Panc1 (cell line): ENCODE results near the gene PRC1. TPM values are rescaled to one million over a fixed set of nuclear protein-coding genes. Genes with fewer than 3 reads are reported as not detected.

Experiments
- ATAC-seq: fragments of 200-7000 bp; cut with Tn5 transposase; 2 replicates; pipeline ENCODE4 v1.9.1; 2020; ENCODE audit warnings: mild to moderate bottlenecking, moderate library complexity
- BruUV-seq: library from RNA; stranded (reverse); fragments of 400-500 nt; replicated peaks from 2 replicates; lab custom pipeline; 2021; lab: Mats Ljungman, UMichigan
- CTCF ChIA-PET: fragments of 300-600 bp; sonication (Branson Sonifier 250); formaldehyde crosslinking; loops from one replicate; lab custom pipeline; 2022; ENCODE audit warnings: antibody characterized with exemption; lab: Charles Lee
- POLR2A ChIA-PET: fragments of 300-600 bp; sonication (Branson Sonifier 250); formaldehyde crosslinking; loops from one replicate; lab custom pipeline; 2022; ENCODE audit warnings: antibody characterized with exemption; lab: Charles Lee
- DNase-seq: peaks from one replicate; pipeline ENCODE4 v3.0.0-alpha.2; 2010; ENCODE audit warnings: low read depth, low spot score
- H3K27ac ChIP-seq: 2 replicates; pipeline ENCODE4 v1.5.1; 2011; ENCODE audit warnings: mild to moderate bottlenecking, low read length, inconsistent platforms
- H3K27me3 ChIP-seq: fragments of 200-500 bp; sonication (Bioruptor generic); 2 replicates; pipeline ENCODE4 v1.6.0; 2014; ENCODE audit warnings: low read length, inconsistent platforms; ENCODE audit not compliant: control insufficient read depth, insufficient read depth
- H3K36me3 ChIP-seq: fragments of 200-500 bp; sonication (Bioruptor generic); 2 replicates; pipeline ENCODE4 v1.5.1; 2014; ENCODE audit warnings: inconsistent platforms, mild to moderate bottlenecking, low read length, moderate library complexity; ENCODE audit not compliant: control insufficient read depth, insufficient read depth
- H3K4me1 ChIP-seq: 2 replicates; pipeline ENCODE4 v1.5.1; 2011; ENCODE audit warnings: inconsistent platforms, mild to moderate bottlenecking, low read length, moderate library complexity; ENCODE audit not compliant: control insufficient read depth, insufficient read depth
- H3K4me3 ChIP-seq, 2 experiments: 2 replicates each; pipeline ENCODE4 v1.5.1; 2011 to 2012; ENCODE audit warnings: low read depth in 2 of 2, low read length in 2 of 2, mild to moderate bottlenecking in 2 of 2, inconsistent platforms in 1 of 2, moderate library complexity in 1 of 2
- H3K9me3 ChIP-seq: fragments of 200-500 bp; sonication (Bioruptor generic); 2 replicates; pipeline ENCODE4 v1.5.1; 2014; ENCODE audit warnings: low read depth, mild to moderate bottlenecking, inconsistent platforms, low read length, moderate library complexity; ENCODE audit not compliant: control insufficient read depth, insufficient read depth
- POLR2AphosphoS5 ChIP-seq: IDR thresholded peaks from 2 replicates; pipeline ENCODE4 v1.6.1; 2012; ENCODE audit warnings: mild to moderate bottlenecking, low read depth, low read length, moderate library complexity
- SIN3A ChIP-seq: IDR thresholded peaks from 2 replicates; pipeline ENCODE4 v1.6.1; 2012; ENCODE audit warnings: low read depth, mild to moderate bottlenecking, low read length, moderate library complexity, borderline replicate concordance; ENCODE audit not compliant: insufficient read depth
- TCF7L2 ChIP-seq: IDR thresholded peaks from 2 replicates; pipeline ENCODE4 v1.6.1; 2011; ENCODE audit warnings: mild to moderate bottlenecking, low read depth, low read length, inconsistent platforms
- in situ Hi-C: cut with HindIII; loops from 2 replicates; pipeline ENCODE4 v1.10.0; 2016; ENCODE audit warnings: low sequenced_read_pairs, low pct_unique_long_range_greater_than_20kb
- intact Hi-C: fragments of 100-400 bp; cut with micrococcal nuclease; formaldehyde crosslinking; loops from one replicate; pipeline ENCODE4 v1.10.0; 2022; ENCODE audit not compliant: unreplicated experiment
- total RNA-seq: library from RNA; stranded (reverse); gene quantifications from one replicate; pipeline ENCODE4 v1.2.1, GENCODE V29; 2021; ENCODE audit not compliant: unreplicated experiment
- TF ChIP-seq, protein P1 (sequence below): fragments of 450-650 bp; IDR thresholded peaks from 2 replicates; pipeline ENCODE4 v1.5.1; 2017; ENCODE audit warnings: mild to moderate bottlenecking
- TF ChIP-seq, protein P2 (sequence below), 2 experiments: IDR thresholded peaks; 2 replicates each; pipeline ENCODE4 v1.6.1; 2011 to 2012; ENCODE audit warnings: low read depth in 2 of 2, control low read depth in 1 of 2, low read length in 1 of 2, mild to moderate bottlenecking in 1 of 2, moderate library complexity in 1 of 2; ENCODE audit not compliant: insufficient read depth in 1 of 2

PRC1 gene
- total RNA-seq, 1 experiment from 2014 or later = 228 TPM

DNA sequence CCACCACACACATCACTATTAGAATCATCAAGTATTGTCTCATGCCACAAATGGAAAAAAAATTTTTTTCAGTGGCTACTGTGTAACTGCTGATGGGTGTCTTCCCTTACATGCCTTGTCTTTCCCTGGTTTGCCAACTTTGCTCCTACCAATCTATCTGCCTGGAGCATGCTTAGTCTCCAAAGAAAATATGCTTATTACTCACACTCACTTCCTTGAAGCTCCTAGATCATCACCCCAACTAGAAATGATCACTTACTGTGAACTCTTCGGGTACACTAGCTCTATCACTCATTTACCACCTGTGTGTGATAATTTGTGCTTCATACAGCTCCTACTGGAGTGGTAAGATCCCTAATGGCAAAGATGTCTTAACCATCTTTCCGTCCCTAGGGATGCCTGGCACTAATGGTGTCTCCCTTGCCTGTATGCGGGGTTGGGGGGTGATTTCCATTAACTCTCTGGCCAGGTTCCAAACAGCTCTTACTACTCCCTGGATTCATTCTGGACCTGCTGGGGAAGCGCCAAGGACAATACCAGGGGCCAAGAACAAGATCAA lies 27.3 kb upstream of the PRC1 start:
- no peaks in the 10 kb centered on the region for H3K9me3 ChIP-seq
- intact Hi-C loops (no loop called here), in situ Hi-C loops (no loop called here)
- H3K36me3 ChIP-seq = peaks cover 7% of the 10 kb centered on the region; the same call in 1 of the 2 replicates
- DNase-seq = no peak
- H3K27me3 ChIP-seq = no peaks in the 10 kb centered on the region
- H3K4me3 ChIP-seq = peak overlapping the region; percentile 84 to 95
- peak; percentile 35 for ATAC-seq
- ChIA-PET POLR2A (no interaction called here), CTCF (interaction anchor here (1.4 kb wide), 1 partner anchor 11 kb away, joined by 5 read pairs; no protein-coding TSS in a partner anchor)
- TF ChIP-seq TCF7L2 = no peak; the same call in 1 of the 2 replicates
- TF ChIP-seq, protein P1, sequence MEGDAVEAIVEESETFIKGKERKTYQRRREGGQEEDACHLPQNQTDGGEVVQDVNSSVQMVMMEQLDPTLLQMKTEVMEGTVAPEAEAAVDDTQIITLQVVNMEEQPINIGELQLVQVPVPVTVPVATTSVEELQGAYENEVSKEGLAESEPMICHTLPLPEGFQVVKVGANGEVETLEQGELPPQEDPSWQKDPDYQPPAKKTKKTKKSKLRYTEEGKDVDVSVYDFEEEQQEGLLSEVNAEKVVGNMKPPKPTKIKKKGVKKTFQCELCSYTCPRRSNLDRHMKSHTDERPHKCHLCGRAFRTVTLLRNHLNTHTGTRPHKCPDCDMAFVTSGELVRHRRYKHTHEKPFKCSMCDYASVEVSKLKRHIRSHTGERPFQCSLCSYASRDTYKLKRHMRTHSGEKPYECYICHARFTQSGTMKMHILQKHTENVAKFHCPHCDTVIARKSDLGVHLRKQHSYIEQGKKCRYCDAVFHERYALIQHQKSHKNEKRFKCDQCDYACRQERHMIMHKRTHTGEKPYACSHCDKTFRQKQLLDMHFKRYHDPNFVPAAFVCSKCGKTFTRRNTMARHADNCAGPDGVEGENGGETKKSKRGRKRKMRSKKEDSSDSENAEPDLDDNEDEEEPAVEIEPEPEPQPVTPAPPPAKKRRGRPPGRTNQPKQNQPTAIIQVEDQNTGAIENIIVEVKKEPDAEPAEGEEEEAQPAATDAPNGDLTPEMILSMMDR = no peak
- TF ChIP-seq SIN3A = no peak
- no peak for TF ChIP-seq POLR2AphosphoS5
- TF ChIP-seq, protein P2, sequence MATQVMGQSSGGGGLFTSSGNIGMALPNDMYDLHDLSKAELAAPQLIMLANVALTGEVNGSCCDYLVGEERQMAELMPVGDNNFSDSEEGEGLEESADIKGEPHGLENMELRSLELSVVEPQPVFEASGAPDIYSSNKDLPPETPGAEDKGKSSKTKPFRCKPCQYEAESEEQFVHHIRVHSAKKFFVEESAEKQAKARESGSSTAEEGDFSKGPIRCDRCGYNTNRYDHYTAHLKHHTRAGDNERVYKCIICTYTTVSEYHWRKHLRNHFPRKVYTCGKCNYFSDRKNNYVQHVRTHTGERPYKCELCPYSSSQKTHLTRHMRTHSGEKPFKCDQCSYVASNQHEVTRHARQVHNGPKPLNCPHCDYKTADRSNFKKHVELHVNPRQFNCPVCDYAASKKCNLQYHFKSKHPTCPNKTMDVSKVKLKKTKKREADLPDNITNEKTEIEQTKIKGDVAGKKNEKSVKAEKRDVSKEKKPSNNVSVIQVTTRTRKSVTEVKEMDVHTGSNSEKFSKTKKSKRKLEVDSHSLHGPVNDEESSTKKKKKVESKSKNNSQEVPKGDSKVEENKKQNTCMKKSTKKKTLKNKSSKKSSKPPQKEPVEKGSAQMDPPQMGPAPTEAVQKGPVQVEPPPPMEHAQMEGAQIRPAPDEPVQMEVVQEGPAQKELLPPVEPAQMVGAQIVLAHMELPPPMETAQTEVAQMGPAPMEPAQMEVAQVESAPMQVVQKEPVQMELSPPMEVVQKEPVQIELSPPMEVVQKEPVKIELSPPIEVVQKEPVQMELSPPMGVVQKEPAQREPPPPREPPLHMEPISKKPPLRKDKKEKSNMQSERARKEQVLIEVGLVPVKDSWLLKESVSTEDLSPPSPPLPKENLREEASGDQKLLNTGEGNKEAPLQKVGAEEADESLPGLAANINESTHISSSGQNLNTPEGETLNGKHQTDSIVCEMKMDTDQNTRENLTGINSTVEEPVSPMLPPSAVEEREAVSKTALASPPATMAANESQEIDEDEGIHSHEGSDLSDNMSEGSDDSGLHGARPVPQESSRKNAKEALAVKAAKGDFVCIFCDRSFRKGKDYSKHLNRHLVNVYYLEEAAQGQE (IDR thresholded peaks at IDR 0.05; ENCODE audit: insufficient read depth in 1 of 2, low read depth in 2 of 2, low read length in 1 of 2) = no peak
- H3K27ac ChIP-seq = peak overlapping the region; percentile 93
- BruUV-seq = no TSS peak
- peaks cover 6% of the 10 kb centered on the region; the same call in 1 of the 2 replicates for H3K4me1 ChIP-seq

DNA sequence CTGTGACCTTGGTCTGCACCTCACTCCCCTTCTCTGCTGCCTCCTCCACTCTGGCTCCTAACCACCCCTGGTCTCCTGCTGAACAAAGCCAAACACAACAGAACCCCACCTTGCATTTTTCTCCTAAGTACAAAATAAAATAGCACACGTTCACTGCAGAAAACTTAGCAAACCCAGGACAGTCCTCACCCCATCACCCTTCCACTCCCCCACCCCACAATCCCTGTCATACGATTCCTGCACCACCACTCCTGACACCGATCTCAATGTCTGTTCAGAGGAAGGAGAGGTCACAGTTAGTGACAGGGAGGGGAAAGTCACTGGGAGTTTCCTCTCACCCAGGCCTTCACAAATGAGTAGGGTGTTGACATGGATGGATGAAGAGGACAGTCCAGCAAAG lies 23.8 kb upstream of the PRC1 start:
- ChIA-PET POLR2A (no interaction called here), CTCF (no interaction called here)
- BruUV-seq = no TSS peak
- DNase-seq = no peak
- peaks cover 6% of the 10 kb centered on the region; the same call in 1 of the 2 replicates for H3K4me1 ChIP-seq
- H3K36me3 ChIP-seq = peaks cover 7% of the 10 kb centered on the region; the same call in 1 of the 2 replicates
- in situ Hi-C loops = no loop called here
- intact Hi-C loops = no loop called here
- no peak overlapping the region for H3K4me3 ChIP-seq
- no peaks in the 10 kb centered on the region for H3K27me3 ChIP-seq
- no peak overlapping the region for H3K27ac ChIP-seq
- TF ChIP-seq, protein P1 = no peak
- no peak for TF ChIP-seq TCF7L2
- TF ChIP-seq SIN3A = no peak
- TF ChIP-seq, protein P2 (IDR thresholded peaks at IDR 0.05; ENCODE audit: insufficient read depth in 1 of 2, low read depth in 2 of 2, low read length in 1 of 2) = no peak
- TF ChIP-seq POLR2AphosphoS5 = no peak
- H3K9me3 ChIP-seq = no peaks in the 10 kb centered on the region
- ATAC-seq = no peak
